Femur (tissue), 1 donor: ENCODE measurements around the gene C1orf21.

Experiments
- DNase-seq: peaks from one replicate; pipeline ENCODE4 v3.0.0-alpha.2; 2017

Gene C1orf21

DNA sequence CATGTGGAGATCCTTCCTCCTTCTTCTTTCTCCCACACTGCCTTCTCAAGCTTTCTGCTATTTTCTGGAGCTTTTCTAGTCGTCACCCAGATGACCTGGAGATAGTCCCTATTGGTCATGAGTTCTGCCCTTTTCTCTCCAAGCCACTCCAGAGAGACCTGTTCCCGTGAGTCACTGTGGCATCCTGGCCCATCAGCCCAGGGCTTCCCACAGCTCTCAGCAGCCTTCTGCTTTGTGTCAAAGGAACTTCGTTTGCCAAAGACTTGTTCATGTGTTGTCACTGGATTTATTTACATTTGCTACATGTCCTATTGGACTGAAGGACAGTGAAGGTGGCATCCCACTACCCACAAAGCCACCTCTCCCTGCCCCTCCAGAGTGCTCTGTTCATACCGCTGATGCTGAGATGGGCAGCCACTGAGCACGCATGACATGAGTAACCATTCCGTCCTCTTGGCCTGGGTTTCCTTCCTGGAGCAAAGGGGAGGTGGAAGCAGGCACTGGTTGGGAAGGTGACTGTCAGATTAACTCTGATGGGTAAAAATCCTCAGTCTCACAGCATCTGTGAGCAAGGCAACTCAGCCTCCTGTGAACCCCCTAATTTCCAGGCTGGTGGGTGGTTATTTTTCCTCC, 248.6 kb downstream of the C1orf21 start:
- DNase-seq: no peak

DNA sequence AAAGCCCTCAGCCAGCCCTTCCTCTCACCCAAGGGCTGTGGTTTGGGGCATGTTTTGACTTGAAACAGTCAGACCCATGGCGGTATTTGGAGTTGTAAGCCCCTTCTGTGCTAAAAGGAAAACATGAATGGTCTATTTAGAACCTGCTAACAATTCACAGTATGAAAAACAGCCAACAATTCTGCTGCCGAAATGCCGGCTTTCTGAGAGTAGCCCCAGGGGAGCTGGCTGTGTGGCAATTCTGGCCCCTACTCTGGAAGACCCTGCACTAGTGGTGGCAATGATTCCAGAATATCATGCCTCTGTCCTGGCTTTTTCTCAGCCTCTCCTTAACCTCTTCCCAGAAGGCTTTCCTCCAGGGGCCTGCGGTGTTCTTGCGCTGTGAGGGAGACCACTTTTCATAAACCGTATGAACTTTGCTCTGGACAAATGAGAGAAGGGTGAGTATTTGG, 249.2 kb downstream of the C1orf21 start:
- DNase-seq: peak; percentile 54

DNA sequence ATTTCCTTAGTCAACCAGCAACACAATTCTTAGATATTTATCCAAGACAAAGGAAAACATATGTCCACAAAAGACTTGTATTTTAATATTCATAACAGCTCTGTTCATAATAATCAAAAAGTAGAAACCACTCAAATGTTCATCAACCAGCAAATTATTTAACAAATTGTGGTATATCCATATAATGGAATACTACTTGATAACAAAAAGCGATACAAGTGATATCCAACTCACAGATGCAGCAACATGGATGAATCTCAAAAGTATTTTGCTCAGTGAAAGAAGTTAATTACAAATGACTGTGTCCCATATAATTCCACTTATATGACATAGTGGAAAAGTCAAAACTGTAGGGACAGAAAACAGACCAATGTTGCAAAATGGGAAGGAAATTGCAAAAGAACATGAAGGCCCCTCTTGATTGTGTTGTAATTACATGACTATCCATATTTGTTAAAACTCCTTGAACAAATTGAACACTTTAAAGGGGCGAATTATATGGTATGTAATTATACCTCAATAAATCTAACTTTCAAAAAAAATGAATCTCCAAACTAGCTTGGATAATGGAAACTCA, 250.9 kb downstream of the C1orf21 start:
- DNase-seq: no peak

DNA sequence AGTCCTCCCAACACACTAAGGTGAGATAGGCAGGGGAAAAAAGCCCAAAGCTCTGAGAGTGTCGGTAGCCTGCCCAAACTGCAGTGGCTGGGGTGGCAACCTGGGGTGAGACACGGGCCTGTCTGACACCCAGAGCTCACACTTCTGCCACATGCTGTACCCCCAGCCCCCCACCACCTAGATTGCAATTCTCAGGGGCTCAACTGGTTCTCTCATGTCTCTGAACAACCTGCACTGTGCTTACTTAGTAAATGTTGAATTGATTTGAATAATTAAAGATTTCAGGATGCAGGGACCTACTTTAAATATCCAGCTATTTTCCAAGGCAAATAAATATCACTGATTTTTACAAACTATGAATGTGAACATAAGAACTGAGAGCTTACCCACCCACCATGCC, 252.4 kb downstream of the C1orf21 start:
- no peak for DNase-seq

DNA sequence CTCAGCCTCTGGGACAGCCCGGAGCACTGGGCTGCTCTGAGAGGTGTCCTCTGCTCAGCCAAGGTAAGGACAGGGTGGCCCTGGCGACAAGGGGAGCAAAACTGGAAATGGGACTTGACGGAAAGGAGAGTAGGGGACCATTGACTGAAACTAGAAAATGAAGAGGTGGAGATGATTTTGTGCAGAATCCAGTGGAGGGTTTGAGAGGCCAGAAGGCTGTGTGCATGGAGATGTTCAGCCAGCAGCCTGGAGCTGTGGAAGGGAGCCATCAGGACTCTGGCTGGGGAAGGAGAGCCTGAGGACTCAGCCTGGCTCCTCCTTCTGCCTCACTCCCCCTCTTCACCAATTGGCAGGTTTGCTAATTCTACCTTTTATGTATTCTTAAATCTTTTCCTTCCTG, 253.7 kb downstream of the C1orf21 start:
- DNase-seq: no peak

DNA sequence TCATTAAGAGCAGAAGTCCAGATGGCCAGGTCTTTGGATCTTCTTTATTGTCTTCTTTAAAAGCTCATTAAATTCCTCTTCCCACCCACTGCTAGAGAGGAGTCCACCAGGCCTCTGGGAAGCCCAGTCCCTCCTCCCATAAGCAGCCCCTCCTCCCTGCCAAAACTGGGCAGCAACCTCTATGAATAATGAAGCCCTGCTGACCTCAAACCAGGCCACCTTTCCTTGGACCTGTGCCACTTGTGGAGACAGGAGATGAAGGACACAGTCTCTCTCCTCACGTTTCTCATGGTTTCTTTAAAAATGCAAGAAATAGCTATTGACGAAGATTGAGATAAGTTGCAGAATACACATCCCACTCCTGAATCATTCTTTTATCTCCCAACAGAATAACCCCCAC, 255.1 kb downstream of the C1orf21 start:
- no peak for DNase-seq

DNA sequence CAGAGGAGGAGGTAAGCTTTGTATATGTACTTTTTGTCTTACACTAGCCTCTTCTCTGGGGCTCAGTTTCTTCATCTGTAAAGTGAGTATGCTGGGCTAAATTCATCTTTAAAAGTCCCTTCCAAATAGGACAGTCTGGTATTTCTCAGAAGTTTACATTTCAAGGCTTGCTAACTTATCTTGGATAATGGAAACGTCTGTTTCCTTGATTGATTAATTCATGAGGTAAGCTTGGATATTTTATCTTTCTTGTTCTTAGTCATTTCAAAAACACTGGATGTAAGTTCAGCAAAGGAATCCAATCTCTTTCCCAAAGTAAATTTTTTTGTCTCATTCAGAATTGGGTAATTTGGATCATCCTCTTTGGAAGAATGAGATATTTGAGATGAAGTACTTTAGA, 256.8 kb downstream of the C1orf21 start:
- no peak for DNase-seq

DNA sequence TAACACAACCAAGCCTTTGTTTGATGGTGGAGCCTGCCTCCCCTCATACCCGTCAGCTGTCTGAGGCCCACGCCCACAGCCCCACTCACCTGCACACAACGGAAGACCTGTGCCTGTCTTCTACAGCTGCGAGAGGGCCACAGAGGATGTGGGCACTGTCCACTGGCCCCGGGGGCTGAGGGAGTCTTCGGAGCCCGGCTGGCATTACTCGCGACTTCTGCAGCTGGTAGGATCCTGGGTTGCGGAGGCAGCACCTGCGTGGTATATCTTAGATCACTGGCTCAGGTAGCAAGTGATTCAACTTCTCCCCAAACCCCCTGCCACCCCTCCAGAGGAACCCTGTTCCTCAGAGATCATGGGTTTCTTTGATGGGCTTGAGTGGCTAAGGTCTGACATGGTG, 257.9 kb downstream of the C1orf21 start:
- DNase-seq: no peak

DNA sequence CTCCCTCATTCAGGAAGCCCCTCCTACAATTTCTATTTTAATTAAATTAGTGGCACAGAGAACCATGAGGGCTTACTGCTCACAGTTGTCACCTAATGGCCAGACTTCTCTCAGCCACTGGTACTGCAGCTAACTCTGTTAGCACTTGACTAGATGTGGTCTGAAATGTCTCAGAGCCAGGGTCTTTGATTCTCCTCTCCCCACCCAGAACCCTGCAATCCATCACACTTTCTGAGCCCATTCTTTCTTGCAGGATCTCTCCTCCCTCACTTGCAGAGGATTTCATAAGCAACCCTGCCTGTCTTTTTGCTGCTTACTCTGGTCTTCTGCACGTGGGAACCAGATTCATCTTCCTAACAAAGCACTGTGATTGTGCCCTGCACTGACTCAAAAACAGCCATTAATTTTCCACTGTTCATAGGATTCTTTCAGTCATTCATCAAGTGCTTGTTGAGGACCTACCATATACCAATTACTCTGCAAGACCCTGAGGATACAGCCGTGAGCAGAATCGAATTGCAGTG, 259.4 kb downstream of the C1orf21 start:
- no peak for DNase-seq

DNA sequence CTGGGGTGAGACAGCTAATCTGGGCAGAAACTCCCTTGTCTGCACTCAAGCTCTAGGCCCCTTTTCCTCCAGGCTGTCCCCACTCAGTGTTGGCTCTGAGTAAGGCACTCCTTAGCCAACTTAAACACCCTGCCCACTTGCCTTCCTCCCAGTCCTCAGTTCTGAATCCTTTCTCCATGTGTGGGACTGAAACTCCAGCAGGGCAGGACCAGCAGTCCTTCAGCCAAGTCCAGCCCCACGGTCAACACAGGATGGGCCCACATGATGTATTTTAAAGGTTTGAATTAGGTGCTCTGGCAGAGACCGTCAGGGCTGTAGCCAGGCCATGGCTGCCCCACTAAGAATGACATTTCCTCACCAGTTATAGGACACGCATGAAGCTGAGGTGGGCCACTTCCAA, 260.0 kb downstream of the C1orf21 start:
- DNase-seq: no peak

DNA sequence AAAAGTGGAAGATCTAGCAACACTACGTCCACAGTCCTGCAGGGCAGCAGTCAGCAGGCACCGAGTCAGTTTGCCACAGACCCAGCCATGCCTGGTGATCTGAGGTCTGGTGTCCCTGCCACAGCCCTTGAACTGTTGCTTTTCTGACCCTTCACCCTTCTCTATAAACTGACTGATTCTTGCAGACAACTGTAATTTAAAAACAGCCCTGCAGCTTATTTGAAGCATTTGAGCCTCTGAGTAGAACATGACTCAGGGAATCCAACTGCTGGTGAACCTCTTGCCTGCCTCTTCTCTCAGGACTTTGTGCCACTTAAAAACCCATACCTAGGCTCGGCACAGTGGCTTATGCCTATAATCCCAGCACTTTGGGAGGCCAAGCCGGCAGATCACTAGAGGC, 260.6 kb downstream of the C1orf21 start:
- DNase-seq: no peak

DNA sequence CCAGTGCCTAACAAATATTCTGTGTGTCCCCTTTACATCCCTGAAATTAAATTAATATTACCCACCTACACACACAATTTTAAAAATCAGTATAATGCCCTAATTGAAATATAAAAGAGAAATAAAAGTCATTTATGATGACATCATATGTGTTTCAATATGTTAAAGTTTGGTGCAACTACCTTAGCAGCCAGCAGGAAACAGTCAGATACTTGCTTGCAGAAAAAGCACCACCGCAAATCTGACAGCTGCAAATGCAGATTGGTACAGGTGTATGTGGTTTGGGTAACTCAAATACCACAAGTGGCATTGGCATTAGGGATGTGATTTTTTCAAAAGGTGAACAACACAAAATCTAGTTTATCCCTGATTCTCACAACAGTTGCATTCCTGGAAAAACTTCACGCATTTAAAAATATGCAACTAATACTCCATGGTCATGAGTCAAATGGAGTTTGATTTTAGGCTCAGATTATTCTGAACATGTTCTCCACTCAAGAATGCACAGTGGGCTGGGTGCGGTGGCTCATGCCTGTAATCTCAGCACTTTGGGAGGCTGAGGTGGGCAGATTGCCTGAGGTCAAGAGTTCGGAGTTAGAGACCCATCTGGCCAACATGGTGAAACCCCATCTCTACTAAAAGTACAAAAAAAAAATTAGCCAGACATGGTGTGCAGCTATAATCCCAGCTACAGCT, 261.5 kb downstream of the C1orf21 start:
- no peak for DNase-seq

DNA sequence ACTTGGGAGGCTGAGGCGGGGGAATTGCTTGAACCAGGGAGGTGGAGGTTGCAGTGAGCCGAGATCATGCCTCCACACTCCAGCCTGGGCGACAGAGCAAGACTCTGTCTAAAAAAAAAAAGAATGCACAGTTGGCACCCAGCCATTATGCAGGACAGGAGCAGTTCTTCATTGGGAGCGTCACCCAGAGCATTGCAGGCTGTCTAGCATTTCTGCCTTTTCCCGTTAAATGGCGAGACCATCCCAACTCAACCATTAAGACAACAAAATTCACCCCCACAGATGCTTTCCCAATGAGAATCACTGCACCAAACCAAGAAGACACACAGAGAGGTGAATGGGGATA, 262.0 kb downstream of the C1orf21 start:
- DNase-seq: no peak

DNA sequence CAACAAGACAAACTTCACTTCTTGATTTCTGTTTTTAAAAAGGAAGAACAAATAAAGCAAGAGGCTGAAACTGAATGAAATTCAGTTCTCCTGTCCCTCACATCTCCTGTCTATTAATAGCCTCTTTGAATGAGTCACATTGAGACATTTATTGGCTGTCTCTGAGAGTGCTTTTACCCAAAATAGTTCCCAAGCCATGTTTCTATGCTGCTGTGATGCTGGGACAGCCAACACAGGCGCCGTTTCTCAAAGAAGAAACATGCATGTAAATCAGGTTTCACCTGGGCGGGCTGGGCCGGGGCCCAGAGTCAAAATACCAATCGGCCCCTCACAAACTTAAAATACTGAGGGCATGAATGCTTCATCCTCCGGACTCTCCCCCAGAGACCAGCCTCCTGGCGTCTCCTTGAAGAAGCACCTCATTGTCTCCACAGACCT, 262.6 kb downstream of the C1orf21 start:
- no peak for DNase-seq

DNA sequence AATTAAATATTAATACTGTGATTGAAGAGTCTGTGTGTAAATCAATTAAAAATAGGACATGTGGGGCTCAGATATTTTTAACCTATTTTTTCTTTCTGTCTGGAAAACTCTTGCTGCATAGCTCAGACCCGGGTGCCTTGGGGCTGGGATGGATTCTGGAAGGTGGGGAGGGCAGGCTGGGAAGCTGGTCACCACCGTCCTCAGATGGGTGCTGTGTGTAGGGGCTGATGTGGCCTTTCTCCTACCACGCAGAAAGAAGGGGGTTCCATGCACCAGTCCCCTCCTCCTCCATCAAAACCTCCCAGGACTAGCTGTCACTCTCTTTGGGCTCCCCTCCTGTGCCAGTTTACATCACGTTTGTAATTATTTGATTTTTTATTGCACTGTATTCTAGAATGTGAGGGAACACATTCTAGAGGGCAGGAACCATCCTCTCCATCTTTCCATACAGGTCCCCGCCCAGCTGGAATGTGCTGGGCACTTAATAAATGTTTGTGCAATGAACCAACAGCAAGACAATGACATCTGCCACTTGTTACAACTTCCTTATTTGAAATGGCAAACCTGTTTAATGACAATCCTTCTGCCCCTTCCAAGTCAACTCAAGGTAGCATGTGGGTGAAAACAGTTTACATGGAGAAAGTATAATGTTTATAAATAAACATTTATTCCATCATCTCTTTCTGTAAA, 263.5 kb downstream of the C1orf21 start:
- no peak for DNase-seq

DNA sequence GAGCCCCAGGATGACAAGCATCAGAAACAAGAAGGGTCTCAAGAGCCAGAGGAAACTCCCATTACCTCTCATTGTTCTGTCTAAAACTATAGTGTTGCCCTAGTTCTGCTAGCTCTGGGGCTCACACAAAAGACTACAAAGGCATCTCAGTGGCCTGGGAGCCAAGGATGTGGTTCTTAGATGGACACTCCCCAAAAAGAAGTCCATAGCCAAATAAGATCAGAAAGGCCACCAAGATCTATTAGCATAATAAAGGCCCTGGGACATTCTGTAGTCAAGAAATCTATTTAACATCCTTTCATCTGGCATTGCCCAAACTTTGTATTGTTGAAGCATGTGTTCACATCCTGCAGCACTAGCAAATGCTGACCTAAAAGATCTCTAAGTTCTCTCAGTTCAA, 268.4 kb downstream of the C1orf21 start:
- DNase-seq: no peak

DNA sequence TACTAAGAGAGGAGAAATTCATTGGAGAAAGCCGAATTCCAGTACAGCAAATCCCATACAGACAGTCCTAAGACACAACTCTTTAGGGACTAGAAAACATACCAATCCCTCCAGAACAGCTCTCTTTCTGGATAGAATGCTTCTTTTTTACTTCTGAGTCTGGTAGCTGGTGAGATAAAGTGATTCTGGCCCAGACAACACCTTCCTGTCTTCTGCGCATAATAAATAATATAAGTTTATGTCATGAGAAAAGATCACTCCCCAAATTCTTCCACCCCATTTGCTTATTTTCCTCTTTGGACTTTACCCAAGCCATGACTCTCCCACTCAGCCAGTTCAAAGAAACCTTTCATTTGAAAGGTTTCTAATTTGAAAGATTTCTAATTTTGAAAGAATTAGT, 269.4 kb downstream of the C1orf21 start:
- DNase-seq: no peak

DNA sequence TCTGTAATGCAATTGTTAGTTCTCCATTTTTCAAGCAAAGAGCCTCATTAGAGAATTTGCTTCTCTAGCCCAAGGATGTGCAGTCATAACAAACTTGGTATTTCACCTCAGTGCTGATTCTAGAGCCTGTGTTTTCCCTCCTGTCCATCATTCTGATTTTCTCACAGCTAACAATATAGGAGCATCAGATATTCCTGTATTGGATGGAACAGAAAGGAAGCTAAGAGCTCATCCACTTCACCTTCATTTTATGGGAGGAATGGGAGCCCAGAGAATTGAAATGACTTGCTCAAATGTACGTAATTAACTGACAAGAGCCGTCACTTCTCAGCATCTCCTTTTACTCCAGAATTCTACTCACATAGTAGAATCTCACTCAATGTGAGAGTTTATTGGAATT, 271.2 kb downstream of the C1orf21 start:
- DNase-seq: no peak

DNA sequence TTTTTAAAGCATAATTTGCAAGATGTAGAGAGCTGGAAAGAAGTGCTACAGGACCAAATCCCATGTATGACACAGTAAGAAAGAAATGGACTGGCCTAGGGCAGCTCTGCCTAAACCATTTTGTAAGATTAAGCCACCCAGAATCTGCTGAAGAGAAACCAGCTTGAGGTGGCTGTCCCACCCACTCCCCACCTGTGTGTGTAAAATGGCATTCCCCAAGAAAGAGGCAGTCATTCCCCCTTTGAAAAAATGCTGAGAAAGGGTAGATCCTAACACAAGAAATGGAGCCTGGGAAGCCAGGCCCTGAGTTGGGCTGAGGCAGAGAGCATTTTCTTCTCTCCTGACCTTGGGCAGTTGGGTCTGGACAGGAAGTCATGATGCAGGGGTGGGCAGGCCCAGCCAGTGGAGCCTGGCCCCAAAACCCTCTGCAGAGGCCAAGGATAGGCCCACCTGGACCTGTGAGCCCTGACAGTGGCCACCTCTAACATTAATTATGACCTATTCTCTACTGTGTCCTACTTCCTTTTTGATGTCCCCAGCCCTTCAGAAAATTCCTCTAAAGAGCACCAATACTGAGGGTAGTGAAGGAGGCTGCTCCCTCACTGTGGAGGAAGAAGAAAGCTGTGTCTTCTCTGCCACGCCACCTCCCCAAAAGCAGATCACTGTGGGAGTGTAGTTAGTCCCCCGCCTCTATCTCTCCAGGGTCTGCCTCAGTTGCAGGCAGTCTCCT, 273.8 kb downstream of the C1orf21 start:
- DNase-seq: no peak

DNA sequence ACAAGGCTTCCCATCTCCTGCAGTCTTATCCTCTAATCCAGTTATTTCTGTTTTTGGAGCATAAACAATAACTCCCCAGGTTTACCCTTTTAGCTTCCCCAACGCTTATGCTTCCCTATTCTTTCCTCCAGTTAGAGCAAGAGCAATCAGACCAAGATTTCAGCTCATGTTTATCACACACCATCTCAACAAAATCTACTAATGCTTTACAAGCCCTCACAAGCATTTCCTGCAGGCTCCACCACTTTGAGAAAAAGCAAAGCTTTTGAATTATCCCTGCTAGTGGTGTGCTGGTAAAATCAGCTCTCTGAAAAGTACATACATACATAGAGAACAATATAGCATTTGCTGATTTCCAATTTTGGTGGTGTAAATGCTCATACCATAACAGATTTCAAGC, 275.0 kb downstream of the C1orf21 start:
- no peak for DNase-seq

DNA sequence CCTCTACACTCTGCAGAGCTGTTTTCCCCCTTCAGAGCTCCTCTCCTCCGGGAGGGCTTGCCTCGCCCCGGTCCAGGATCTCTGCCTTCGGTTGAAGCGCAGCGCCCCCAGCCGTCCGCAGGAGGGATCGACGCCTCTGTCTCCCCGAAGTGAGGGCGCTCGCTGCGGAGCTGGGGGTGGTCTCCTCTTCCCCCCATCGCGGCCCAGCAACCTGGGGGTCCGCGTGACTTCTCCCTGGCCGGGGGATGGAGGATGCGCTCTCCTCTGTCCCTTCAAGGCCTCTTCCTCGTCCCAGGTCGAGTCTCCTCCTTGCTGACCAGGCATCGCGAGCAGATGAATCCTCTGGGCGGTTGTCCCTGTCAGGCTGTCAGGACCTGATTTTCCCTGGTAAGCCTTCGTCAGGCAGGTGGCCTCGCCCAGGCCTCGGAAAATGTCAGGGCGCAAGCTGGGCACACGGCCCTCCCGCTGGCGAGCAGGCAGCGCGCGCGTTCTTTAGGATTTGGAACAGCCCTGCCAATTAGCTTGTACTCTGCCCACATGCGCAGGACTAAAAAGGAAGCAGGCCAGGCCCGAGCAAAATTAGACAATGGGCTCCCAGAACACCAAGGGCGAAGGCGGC, 277.3 kb downstream of the C1orf21 start:
- DNase-seq: peak; percentile 87

DNA sequence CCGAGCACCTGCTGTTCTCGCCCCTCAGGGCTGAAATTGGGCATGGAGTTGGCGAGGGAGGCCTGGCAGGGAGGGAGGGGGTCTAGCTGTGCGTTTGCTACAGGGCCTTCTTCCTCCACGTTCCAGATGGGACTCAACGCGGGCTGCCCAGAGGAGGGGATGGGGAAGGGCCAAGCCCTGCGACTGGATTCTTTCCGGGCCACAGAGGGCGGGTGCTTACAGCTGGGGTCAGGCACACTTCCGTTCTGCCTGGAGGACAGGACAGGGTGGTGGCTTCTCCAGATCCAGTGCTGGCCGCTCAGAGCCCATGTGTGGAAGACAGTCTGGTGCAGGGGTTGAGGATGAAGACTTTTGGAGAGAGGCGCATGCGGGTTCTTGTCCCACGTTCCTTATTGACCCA, 277.8 kb downstream of the C1orf21 start:
- no peak for DNase-seq

DNA sequence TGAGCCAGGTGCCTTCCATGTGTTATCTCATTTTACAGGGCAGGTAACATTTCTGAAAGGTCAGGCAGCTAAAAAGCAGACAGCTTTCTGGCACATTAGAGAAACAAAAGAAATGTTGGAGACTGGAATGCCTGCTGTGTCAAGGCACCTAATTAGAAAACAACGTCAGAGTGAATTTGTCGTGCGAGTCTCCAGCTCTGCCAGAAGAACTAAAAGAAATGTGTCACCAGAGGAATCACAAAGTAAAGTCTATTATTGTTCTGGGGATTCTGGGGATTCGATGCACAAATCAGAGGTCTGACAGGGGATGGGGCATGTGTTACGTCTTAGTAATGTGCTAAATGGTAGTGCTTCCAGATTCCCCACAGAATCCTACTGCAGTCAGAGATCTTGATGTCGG, 278.5 kb downstream of the C1orf21 start:
- no peak for DNase-seq
